Mesendoderm (in vitro differentiated cells): ENCODE measurements around the gene RNU6-9.

Experiments used
- DNase-seq: peaks from one replicate; pipeline ENCODE4 v3.0.0; 2013
- H2AK5ac ChIP-seq: 2 replicates; pipeline ENCODE4 v1.6.1; 2013; ENCODE audit warnings: low read length, inconsistent platforms
- H2BK120ac ChIP-seq: 2 replicates; pipeline ENCODE4 v1.6.1; 2013; ENCODE audit warnings: low read depth, mild to moderate bottlenecking, low read length, moderate library complexity, mixed read lengths
- H2BK15ac ChIP-seq: replicated peaks from 2 replicates; pipeline ENCODE4 v1.6.1; 2013; ENCODE audit warnings: low read depth, mild to moderate bottlenecking, moderate library complexity
- H2BK5ac ChIP-seq: 2 replicates; pipeline ENCODE4 v1.6.1; 2013; ENCODE audit warnings: low read length, inconsistent platforms
- H3K18ac ChIP-seq: 2 replicates; pipeline ENCODE4 v1.6.1; 2013; ENCODE audit warnings: mild to moderate bottlenecking, low read length, mixed read lengths
- H3K23ac ChIP-seq: one replicate; pipeline ENCODE4 v1.6.1; 2013; ENCODE audit warnings: low read length
- H3K27ac ChIP-seq: 2 replicates; pipeline ENCODE4 v1.5.1; 2013; ENCODE audit warnings: low read depth, mild to moderate bottlenecking, inconsistent platforms, low read length, moderate library complexity
- H3K27me3 ChIP-seq: 2 replicates; pipeline ENCODE4 v1.6.1; 2013; ENCODE audit warnings: low read length, control low read depth, mild to moderate bottlenecking, inconsistent platforms; ENCODE audit not compliant: insufficient read depth, poor library complexity
- H3K36me3 ChIP-seq: 2 replicates; pipeline ENCODE4 v1.6.1; 2013; ENCODE audit warnings: low read length, inconsistent platforms; ENCODE audit not compliant: control insufficient read depth, insufficient read depth
- H3K4ac ChIP-seq: one replicate; pipeline ENCODE4 v1.6.1; 2013; ENCODE audit warnings: low read depth, mild to moderate bottlenecking, low read length, moderate library complexity
- H3K4me1 ChIP-seq: 2 replicates; pipeline ENCODE4 v1.6.1; 2013; ENCODE audit warnings: low read depth, low read length, inconsistent platforms; ENCODE audit not compliant: control insufficient read depth
- H3K4me2 ChIP-seq: 2 replicates; pipeline ENCODE4 v1.6.1; 2013; ENCODE audit warnings: low read length
- H3K4me3 ChIP-seq: 2 replicates; pipeline ENCODE4 v1.5.1; 2013; ENCODE audit warnings: mild to moderate bottlenecking, low read length
- H3K56ac ChIP-seq: one replicate; pipeline ENCODE4 v1.6.1; 2013; ENCODE audit warnings: low read length
- H3K79me1 ChIP-seq: 2 replicates; pipeline ENCODE4 v1.6.1; 2013; ENCODE audit warnings: low read length, inconsistent platforms
- H3K79me2 ChIP-seq: 2 replicates; pipeline ENCODE4 v1.6.1; 2013; ENCODE audit warnings: mild to moderate bottlenecking, low read length; ENCODE audit not compliant: control insufficient read depth, insufficient read depth
- H3K9ac ChIP-seq: 2 replicates; pipeline ENCODE4 v1.6.1; 2013; ENCODE audit warnings: low read length, inconsistent platforms
- H4K5ac ChIP-seq: one replicate; pipeline ENCODE4 v1.6.1; 2013; ENCODE audit warnings: low read length
- H4K8ac ChIP-seq: one replicate; pipeline ENCODE4 v1.6.1; 2013; ENCODE audit warnings: low read depth, mild to moderate bottlenecking, control low read depth, low read length, moderate library complexity
- WGBS: extraction: QIAGEN DNeasy Blood & Tissue Kit; methylation state at CpG from one replicate; pipeline ENCODE4 v1.1.7; 2013; ENCODE audit warnings: low lambda C conversion rate, missing lambda C conversion rate; ENCODE audit not compliant: insufficient coverage; ENCODE audit errors: extremely low coverage; 5-methylcytosine and 5-hydroxymethylcytosine counted together

Gene RNU6-9

DNA sequence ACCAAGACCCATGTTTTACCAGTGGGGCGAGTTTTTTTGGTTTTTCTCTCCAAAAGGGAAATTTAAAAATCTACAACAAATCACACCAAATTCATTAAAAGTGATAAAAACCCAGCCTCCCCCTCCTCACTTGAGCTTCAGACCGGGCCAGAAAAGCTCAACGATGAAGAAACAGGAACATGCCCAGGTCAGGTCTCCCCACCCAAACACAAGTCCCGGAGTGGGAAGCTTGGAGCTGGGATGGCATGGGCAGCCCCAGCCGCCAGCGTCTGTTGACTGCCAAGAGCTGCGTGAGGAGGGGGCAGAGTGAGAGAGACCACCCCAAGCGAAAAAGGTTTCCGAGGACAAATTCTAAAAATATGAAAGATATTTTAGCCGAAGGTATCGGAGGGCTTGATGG, 3.7 kb downstream of the RNU6-9 start:
- Histone ChIP-seq H3K9ac (no peak overlapping the region), H3K4me1 (no peaks in the 10 kb centered on the region), H3K23ac (no peak overlapping the region), H3K4ac (no peak overlapping the region), H3K27me3 (no peaks in the 10 kb centered on the region), H2BK15ac (no peak overlapping the region), H3K18ac (no peak overlapping the region), H3K4me3 (no peak overlapping the region), H4K5ac (no peak overlapping the region), H3K36me3 (no peaks in the 10 kb centered on the region), H3K4me2 (no peak overlapping the region), H2BK120ac (no peak overlapping the region), H3K79me2 (peaks cover 3% of the 10 kb centered on the region), H3K27ac (no peak overlapping the region), H3K56ac (no peak overlapping the region), H2AK5ac (no peak overlapping the region), H3K79me1 (no peaks in the 10 kb centered on the region), H4K8ac (no peak overlapping the region), H2BK5ac (no peak overlapping the region)
- WGBS: no CpG with 5 or more reads among the region's 11 CpGs
- no peak for DNase-seq

DNA sequence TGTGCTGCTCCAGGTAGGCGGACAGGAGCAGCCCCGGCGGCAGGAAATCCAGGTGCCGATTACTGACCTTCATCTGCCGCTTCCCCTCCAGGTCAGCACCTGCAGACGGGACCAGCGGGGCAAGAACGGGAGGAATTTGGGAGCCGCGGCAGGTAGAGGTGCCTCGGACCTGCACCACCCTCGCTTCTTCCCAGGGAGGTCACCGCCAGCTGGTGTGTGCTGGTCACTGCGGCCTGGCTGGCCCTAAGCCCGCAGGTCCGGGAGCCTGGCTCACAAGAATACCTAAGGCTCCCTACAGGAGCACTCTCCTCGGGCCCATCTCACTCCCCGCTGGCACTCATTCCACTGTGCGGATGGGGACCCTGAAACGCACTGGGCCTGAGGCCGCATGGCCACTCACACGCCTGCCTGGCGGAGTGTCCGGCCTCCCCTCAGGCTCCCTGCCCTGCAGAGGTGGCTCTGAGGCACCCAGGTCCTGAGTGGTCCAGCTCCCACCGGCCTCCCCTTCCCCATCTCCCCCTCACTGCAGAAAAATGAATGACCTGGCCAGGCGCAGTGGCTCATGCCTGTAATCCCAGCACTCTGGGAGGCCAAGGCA, 4.3 kb downstream of the RNU6-9 start:
- no CpG with 5 or more reads among the region's 26 CpGs for WGBS
- H3K27me3 ChIP-seq: no peaks in the 10 kb centered on the region
- no peak for DNase-seq

DNA sequence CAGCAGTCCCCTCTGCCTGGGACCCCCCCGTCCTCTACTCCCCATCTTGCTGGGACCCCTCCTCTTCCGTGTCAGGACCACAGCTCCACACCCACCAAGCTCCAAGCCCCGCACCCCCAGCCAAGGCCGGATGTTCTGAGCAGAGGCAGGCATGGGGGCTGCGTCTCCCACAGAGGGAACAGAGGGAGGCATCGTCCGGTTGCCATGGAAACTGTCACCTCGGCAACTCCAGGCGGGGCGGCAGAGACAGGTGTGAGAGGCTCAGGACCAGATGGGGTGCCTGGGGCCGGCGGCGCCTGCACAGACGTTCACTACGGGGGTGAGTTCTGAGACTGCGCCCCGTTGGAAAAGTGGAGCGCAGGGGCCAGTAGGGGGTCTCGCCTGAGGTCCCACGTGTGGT, 5.4 kb downstream of the RNU6-9 start:
- Histone ChIP-seq H3K56ac (no peak overlapping the region), H3K4me1 (no peaks in the 10 kb centered on the region), H3K27me3 (no peaks in the 10 kb centered on the region), H2BK5ac (no peak overlapping the region), H3K79me1 (no peaks in the 10 kb centered on the region), H3K4ac (no peak overlapping the region), H3K9ac (no peak overlapping the region), H3K4me3 (no peak overlapping the region), H3K79me2 (no peaks in the 10 kb centered on the region), H2AK5ac (no peak overlapping the region), H3K18ac (no peak overlapping the region), H3K23ac (no peak overlapping the region), H4K8ac (no peak overlapping the region), H2BK15ac (no peak overlapping the region), H4K5ac (no peak overlapping the region), H3K27ac (no peak overlapping the region), H3K4me2 (no peak overlapping the region), H3K36me3 (no peaks in the 10 kb centered on the region), H2BK120ac (no peak overlapping the region)
- no peak for DNase-seq
- WGBS: no CpG with 5 or more reads among the region's 20 CpGs

More for the DNA sequence above, 4.3 kb downstream of the RNU6-9 start:
- H3K27ac ChIP-seq: no peak overlapping the region
- H3K36me3 ChIP-seq: no peaks in the 10 kb centered on the region
- H4K5ac ChIP-seq: no peak overlapping the region
- no peaks in the 10 kb centered on the region for H3K79me2 ChIP-seq
- H3K79me1 ChIP-seq: no peaks in the 10 kb centered on the region
- no peak overlapping the region for H3K18ac ChIP-seq
- H3K4me2 ChIP-seq: no peak overlapping the region
- no peak overlapping the region for H2BK5ac ChIP-seq
- H3K56ac ChIP-seq: no peak overlapping the region
- no peak overlapping the region for H2AK5ac ChIP-seq
- no peaks in the 10 kb centered on the region for H3K4me1 ChIP-seq
- no peak overlapping the region for H3K4me3 ChIP-seq
- no peak overlapping the region for H3K9ac ChIP-seq
- no peak overlapping the region for H3K4ac ChIP-seq
- H3K23ac ChIP-seq: no peak overlapping the region
- no peak overlapping the region for H4K8ac ChIP-seq
- no peak overlapping the region for H2BK120ac ChIP-seq
- no peak overlapping the region for H2BK15ac ChIP-seq

DNA sequence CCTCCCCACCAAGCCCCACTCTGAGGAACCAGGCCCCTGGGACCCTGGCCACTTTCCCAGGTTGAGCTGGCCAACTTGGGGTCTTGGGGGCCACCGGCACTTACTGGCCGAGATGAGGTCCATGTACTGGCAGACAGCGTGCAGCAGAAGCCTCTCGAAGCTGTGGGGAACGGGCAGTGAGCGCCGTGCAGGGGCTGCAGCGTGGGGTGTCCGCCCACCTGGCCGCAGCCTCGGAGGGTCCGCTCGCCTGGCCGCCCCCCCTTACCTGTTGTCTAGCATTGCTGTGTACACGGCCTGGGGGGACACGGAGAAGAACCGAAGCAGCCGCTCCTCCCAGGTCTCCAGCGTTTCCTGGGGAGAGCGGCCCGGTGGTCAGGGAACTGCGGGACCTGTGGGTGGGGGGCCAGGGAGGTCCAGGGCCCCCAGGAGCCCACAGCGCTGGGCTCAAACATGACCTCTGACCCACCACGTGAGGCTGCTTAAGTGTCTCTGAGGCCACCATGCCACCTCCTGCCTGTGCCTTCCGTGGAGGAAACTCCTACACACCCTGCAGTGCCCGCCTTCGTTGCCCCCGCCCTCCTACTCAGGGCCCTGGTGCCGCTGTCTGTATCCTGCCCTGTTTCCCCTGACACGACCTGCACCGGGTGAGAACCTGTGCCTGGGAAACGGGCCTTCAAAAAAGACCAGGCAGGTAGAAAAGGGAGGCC, 6.2 kb downstream of the RNU6-9 start:
- H3K4me1 ChIP-seq: no peaks in the 10 kb centered on the region
- WGBS: no CpG with 5 or more reads among the region's 32 CpGs
- no peak overlapping the region for H2BK120ac ChIP-seq
- no peak overlapping the region for H2BK15ac ChIP-seq
- peaks cover 2% of the 10 kb centered on the region for H3K79me1 ChIP-seq
- H3K23ac ChIP-seq: no peak overlapping the region
- no peak overlapping the region for H3K27ac ChIP-seq
- no peak overlapping the region for H3K9ac ChIP-seq
- peaks cover 2% of the 10 kb centered on the region for H3K79me2 ChIP-seq
- no peak overlapping the region for H2AK5ac ChIP-seq
- H3K18ac ChIP-seq: no peak overlapping the region
- no peak overlapping the region for H3K56ac ChIP-seq
- DNase-seq: no peak
- no peak overlapping the region for H2BK5ac ChIP-seq
- H3K4ac ChIP-seq: no peak overlapping the region
- no peak overlapping the region for H3K4me3 ChIP-seq
- no peak overlapping the region for H4K8ac ChIP-seq
- no peak overlapping the region for H4K5ac ChIP-seq
- H3K27me3 ChIP-seq: no peaks in the 10 kb centered on the region
- H3K36me3 ChIP-seq: no peaks in the 10 kb centered on the region
- H3K4me2 ChIP-seq: no peak overlapping the region

DNA sequence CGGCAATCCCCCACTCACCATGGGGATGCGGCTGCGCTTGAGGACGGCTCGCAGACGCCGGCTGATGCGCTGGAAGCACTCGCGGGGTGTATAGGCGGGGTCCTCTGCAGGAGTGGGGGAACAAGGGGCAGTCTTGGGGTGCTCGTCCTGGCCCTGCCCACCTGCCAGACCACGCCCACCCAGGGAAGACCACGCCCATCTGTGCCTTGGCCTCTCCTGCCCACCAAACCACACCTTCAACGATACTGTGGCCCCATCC, 6.7 kb downstream of the RNU6-9 start:
- H3K4me3 ChIP-seq: no peak overlapping the region
- H2AK5ac ChIP-seq: no peak overlapping the region
- no peak overlapping the region for H3K23ac ChIP-seq
- peaks cover 2% of the 10 kb centered on the region for H3K79me2 ChIP-seq
- no peak overlapping the region for H2BK5ac ChIP-seq
- no peak overlapping the region for H3K4ac ChIP-seq
- no peak overlapping the region for H3K18ac ChIP-seq
- H3K4me1 ChIP-seq: no peaks in the 10 kb centered on the region
- no peak overlapping the region for H3K56ac ChIP-seq
- H4K5ac ChIP-seq: no peak overlapping the region
- no peak overlapping the region for H2BK15ac ChIP-seq
- no peak overlapping the region for H3K4me2 ChIP-seq
- H2BK120ac ChIP-seq: no peak overlapping the region
- peaks cover 2% of the 10 kb centered on the region for H3K79me1 ChIP-seq
- H3K27me3 ChIP-seq: no peaks in the 10 kb centered on the region
- H3K36me3 ChIP-seq: no peaks in the 10 kb centered on the region
- H4K8ac ChIP-seq: no peak overlapping the region
- DNase-seq: no peak
- no peak overlapping the region for H3K27ac ChIP-seq
- H3K9ac ChIP-seq: no peak overlapping the region
- WGBS: no CpG with 5 or more reads among the region's 15 CpGs
